ENCODE data around the gene GALNTL6.

The GALNTL6 gene

GRCh38 chr4:171809854-171810253, 3.4 kb upstream of the GALNTL6 start:
- peaks cover 3 to 21% (median 17%) of the 10 kb centered on the region in 4 experiments for H3K4me1 ChIP-seq (ENCODE audit: control extremely low read depth in 1 of 4, control insufficient read depth in 4 of 4, insufficient read depth in 4 of 4, low read length in 3 of 4)
- no peaks in the 10 kb centered on the region for H3K9me3 ChIP-seq (ENCODE audit: control extremely low read depth in 1 of 5, control insufficient read depth in 4 of 5, insufficient read depth in 2 of 5, low read depth in 1 of 5, low read length in 4 of 5)
- ChIA-PET CTCF (no interaction called here), POLR2A (no interaction called here)
- H3K27me3 ChIP-seq (replicated peaks in 2 of 5; ENCODE audit: control insufficient read depth in 4 of 5, insufficient read depth in 5 of 5, low read length in 4 of 5): peaks cover 4 to 32% (median 6%) of the 10 kb centered on the region in 5 experiments
- no peak for DNase-seq
- H3K4me3 ChIP-seq (ENCODE audit: control insufficient read depth in 1 of 7, extremely low read depth in 1 of 7, insufficient read depth in 4 of 7, low read depth in 2 of 7, low read length in 6 of 7): no peak overlapping the region
- WGBS (ENCODE audit: insufficient coverage): no CpG with 5 or more reads among the region's 1 CpG
- no peak overlapping the region for H3K27ac ChIP-seq (ENCODE audit: insufficient read depth in 1 of 2, low read depth in 1 of 2, low read length in 2 of 2, poor library complexity in 1 of 2, severe bottlenecking in 2 of 2)
- H3K36me3 ChIP-seq (ENCODE audit: control insufficient read depth in 4 of 4, insufficient read depth in 4 of 4, low read length in 3 of 4): no peaks in the 10 kb centered on the region

GRCh38 chr4:171812333-171812664, 905 bp upstream of the GALNTL6 start:
- CTCF ChIA-PET: no interaction called here
- Histone ChIP-seq H3K4me1 (ENCODE audit: control extremely low read depth in 1 of 4, control insufficient read depth in 4 of 4, insufficient read depth in 4 of 4, low read length in 3 of 4) (peaks cover 3 to 21% (median 17%) of the 10 kb centered on the region in 4 experiments), H3K27ac (ENCODE audit: insufficient read depth in 1 of 2, low read depth in 1 of 2, low read length in 2 of 2, poor library complexity in 1 of 2, severe bottlenecking in 2 of 2) (no peak overlapping the region), H3K9me3 (ENCODE audit: control extremely low read depth in 1 of 5, control insufficient read depth in 4 of 5, insufficient read depth in 2 of 5, low read depth in 1 of 5, low read length in 4 of 5) (no peaks in the 10 kb centered on the region), H3K27me3 (replicated peaks in 2 of 5; ENCODE audit: control insufficient read depth in 4 of 5, insufficient read depth in 5 of 5, low read length in 4 of 5) (peaks cover 4 to 36% (median 8%) of the 10 kb centered on the region in 5 experiments), H3K36me3 (ENCODE audit: control insufficient read depth in 4 of 4, insufficient read depth in 4 of 4, low read length in 3 of 4) (no peaks in the 10 kb centered on the region), H3K4me3 (ENCODE audit: control insufficient read depth in 1 of 7, extremely low read depth in 1 of 7, insufficient read depth in 4 of 7, low read depth in 2 of 7, low read length in 6 of 7) (peak overlapping the region in 6 of 7 experiments; percentile 54 to 78 (median 69))
- DNase-seq: no peak
- POLR2A ChIA-PET: no interaction called here
- WGBS (ENCODE audit: insufficient coverage): 9% methylated on average over 10 of the region's 12 CpGs

GRCh38 chr4:171813526-171814250, 484 bp downstream of the GALNTL6 start:
- peak overlapping the region; percentile 18 to 78 (median 68) for H3K4me3 ChIP-seq (ENCODE audit: control insufficient read depth in 1 of 7, extremely low read depth in 1 of 7, insufficient read depth in 4 of 7, low read depth in 2 of 7, low read length in 6 of 7)
- ChIA-PET CTCF (no interaction called here), POLR2A (no interaction called here)
- no peaks in the 10 kb centered on the region for H3K9me3 ChIP-seq (ENCODE audit: control extremely low read depth in 1 of 5, control insufficient read depth in 4 of 5, insufficient read depth in 2 of 5, low read depth in 1 of 5, low read length in 4 of 5)
- peak in 1 of 3 donors; percentile 1 for DNase-seq
- no peaks in the 10 kb centered on the region for H3K36me3 ChIP-seq (ENCODE audit: control insufficient read depth in 4 of 4, insufficient read depth in 4 of 4, low read length in 3 of 4)
- peaks cover 3 to 21% (median 17%) of the 10 kb centered on the region in 4 experiments for H3K4me1 ChIP-seq (ENCODE audit: control extremely low read depth in 1 of 4, control insufficient read depth in 4 of 4, insufficient read depth in 4 of 4, low read length in 3 of 4)
- H3K27me3 ChIP-seq (replicated peaks in 2 of 5; ENCODE audit: control insufficient read depth in 4 of 5, insufficient read depth in 5 of 5, low read length in 4 of 5): peaks cover 4 to 36% (median 8%) of the 10 kb centered on the region in 5 experiments
- no peak overlapping the region for H3K27ac ChIP-seq (ENCODE audit: insufficient read depth in 1 of 2, low read depth in 1 of 2, low read length in 2 of 2, poor library complexity in 1 of 2, severe bottlenecking in 2 of 2)
- WGBS (ENCODE audit: insufficient coverage): 8% methylated on average over 39 of the region's 43 CpGs

- no peaks in the 10 kb centered on the region for H3K36me3 ChIP-seq (ENCODE audit: control insufficient read depth in 4 of 4, insufficient read depth in 4 of 4, low read length in 3 of 4)
- WGBS (ENCODE audit: insufficient coverage): 85% methylated on average over 11 of the region's 11 CpGs
- H3K4me3 ChIP-seq (ENCODE audit: control insufficient read depth in 1 of 7, extremely low read depth in 1 of 7, insufficient read depth in 4 of 7, low read depth in 2 of 7, low read length in 6 of 7): no peak overlapping the region
- ChIA-PET POLR2A (no interaction called here), CTCF (interaction anchor here (1.0 kb wide), 1 partner anchor 37 kb away, joined by 3 read pairs; no protein-coding TSS in a partner anchor)
- peaks cover 4 to 36% (median 8%) of the 10 kb centered on the region in 5 experiments for H3K27me3 ChIP-seq (replicated peaks in 2 of 5; ENCODE audit: control insufficient read depth in 4 of 5, insufficient read depth in 5 of 5, low read length in 4 of 5)
- H3K27ac ChIP-seq (ENCODE audit: insufficient read depth in 1 of 2, low read depth in 1 of 2, low read length in 2 of 2, poor library complexity in 1 of 2, severe bottlenecking in 2 of 2): no peak overlapping the region
- H3K9me3 ChIP-seq (ENCODE audit: control extremely low read depth in 1 of 5, control insufficient read depth in 4 of 5, insufficient read depth in 2 of 5, low read depth in 1 of 5, low read length in 4 of 5): no peaks in the 10 kb centered on the region
- H3K4me1 ChIP-seq (ENCODE audit: control extremely low read depth in 1 of 4, control insufficient read depth in 4 of 4, insufficient read depth in 4 of 4, low read length in 3 of 4): peaks cover 3 to 21% (median 17%) of the 10 kb centered on the region in 4 experiments
- peak in 1 of 3 donors; percentile 1 for DNase-seq
Measured at GRCh38 chr4:171814545-171814944, 1.3 kb downstream of the GALNTL6 start.

GRCh38 chr4:171817026-171817425, 3.8 kb downstream of the GALNTL6 start:
- H3K9me3 ChIP-seq (ENCODE audit: control extremely low read depth in 1 of 5, control insufficient read depth in 4 of 5, insufficient read depth in 2 of 5, low read depth in 1 of 5, low read length in 4 of 5): no peaks in the 10 kb centered on the region
- DNase-seq: no peak
- H3K27ac ChIP-seq (ENCODE audit: insufficient read depth in 1 of 2, low read depth in 1 of 2, low read length in 2 of 2, poor library complexity in 1 of 2, severe bottlenecking in 2 of 2): no peak overlapping the region
- POLR2A ChIA-PET: no interaction called here
- CTCF ChIA-PET: no interaction called here
- no CpG with 5 or more reads among the region's 1 CpG for WGBS (ENCODE audit: insufficient coverage)
- no peak overlapping the region for H3K4me3 ChIP-seq (ENCODE audit: control insufficient read depth in 1 of 7, extremely low read depth in 1 of 7, insufficient read depth in 4 of 7, low read depth in 2 of 7, low read length in 6 of 7)
- H3K4me1 ChIP-seq (ENCODE audit: control extremely low read depth in 1 of 4, control insufficient read depth in 4 of 4, insufficient read depth in 4 of 4, low read length in 3 of 4): peaks cover 3 to 20% (median 17%) of the 10 kb centered on the region in 4 experiments
- H3K36me3 ChIP-seq (ENCODE audit: control insufficient read depth in 4 of 4, insufficient read depth in 4 of 4, low read length in 3 of 4): no peaks in the 10 kb centered on the region
- H3K27me3 ChIP-seq (replicated peaks in 2 of 5; ENCODE audit: control insufficient read depth in 4 of 5, insufficient read depth in 5 of 5, low read length in 4 of 5): peaks cover 4 to 32% (median 8%) of the 10 kb centered on the region in 5 experiments

- Histone ChIP-seq H3K27me3 (replicated peaks in 2 of 5; ENCODE audit: control insufficient read depth in 4 of 5, insufficient read depth in 5 of 5, low read length in 4 of 5) (no peaks in the 10 kb centered on the region), H3K36me3 (ENCODE audit: control insufficient read depth in 4 of 4, insufficient read depth in 4 of 4, low read length in 3 of 4) (no peaks in the 10 kb centered on the region), H3K27ac (ENCODE audit: insufficient read depth in 1 of 2, low read depth in 1 of 2, low read length in 2 of 2, poor library complexity in 1 of 2, severe bottlenecking in 2 of 2) (no peak overlapping the region), H3K4me3 (ENCODE audit: control insufficient read depth in 1 of 7, extremely low read depth in 1 of 7, insufficient read depth in 4 of 7, low read depth in 2 of 7, low read length in 6 of 7) (no peak overlapping the region), H3K9me3 (ENCODE audit: control extremely low read depth in 1 of 5, control insufficient read depth in 4 of 5, insufficient read depth in 2 of 5, low read depth in 1 of 5, low read length in 4 of 5) (no peaks in the 10 kb centered on the region), H3K4me1 (ENCODE audit: control extremely low read depth in 1 of 4, control insufficient read depth in 4 of 4, insufficient read depth in 4 of 4, low read length in 3 of 4) (no peaks in the 10 kb centered on the region)
- ChIA-PET POLR2A (no interaction called here), CTCF (no interaction called here)
- DNase-seq: peak in 1 of 3 donors; percentile 12
- 83% methylated on average over 1 of the region's 3 CpGs for WGBS (ENCODE audit: insufficient coverage)
Measured at GRCh38 chr4:171834640-171835039, 21.4 kb downstream of the GALNTL6 start.

- DNase-seq: no peak
- POLR2A ChIA-PET: no interaction called here
Measured at GRCh38 chr4:171843456-171843855, 30.3 kb downstream of the GALNTL6 start.

More at GRCh38 chr4:171843456-171843855, 30.3 kb downstream of the GALNTL6 start:
- Histone ChIP-seq H3K9me3 (ENCODE audit: control extremely low read depth in 1 of 5, control insufficient read depth in 4 of 5, insufficient read depth in 2 of 5, low read depth in 1 of 5, low read length in 4 of 5) (no peaks in the 10 kb centered on the region), H3K4me3 (ENCODE audit: control insufficient read depth in 1 of 7, extremely low read depth in 1 of 7, insufficient read depth in 4 of 7, low read depth in 2 of 7, low read length in 6 of 7) (no peak overlapping the region), H3K4me1 (ENCODE audit: control extremely low read depth in 1 of 4, control insufficient read depth in 4 of 4, insufficient read depth in 4 of 4, low read length in 3 of 4) (no peaks in the 10 kb centered on the region), H3K27me3 (replicated peaks in 2 of 5; ENCODE audit: control insufficient read depth in 4 of 5, insufficient read depth in 5 of 5, low read length in 4 of 5) (no peaks in the 10 kb centered on the region), H3K27ac (ENCODE audit: insufficient read depth in 1 of 2, low read depth in 1 of 2, low read length in 2 of 2, poor library complexity in 1 of 2, severe bottlenecking in 2 of 2) (no peak overlapping the region), H3K36me3 (ENCODE audit: control insufficient read depth in 4 of 4, insufficient read depth in 4 of 4, low read length in 3 of 4) (no peaks in the 10 kb centered on the region)
- CTCF ChIA-PET: no interaction called here
- no CpG with 5 or more reads among the region's 1 CpG for WGBS (ENCODE audit: insufficient coverage)

Data from common myeloid progenitor, CD34-positive (primary cell).